Measurements from ENCODE around the gene WDFY4.

The WDFY4 gene

GRCh38 chr10:48881937-48882336 is 197.3 kb downstream of the WDFY4 start:
- DNase-seq = no peak
- no peak for ATAC-seq

DNA sequence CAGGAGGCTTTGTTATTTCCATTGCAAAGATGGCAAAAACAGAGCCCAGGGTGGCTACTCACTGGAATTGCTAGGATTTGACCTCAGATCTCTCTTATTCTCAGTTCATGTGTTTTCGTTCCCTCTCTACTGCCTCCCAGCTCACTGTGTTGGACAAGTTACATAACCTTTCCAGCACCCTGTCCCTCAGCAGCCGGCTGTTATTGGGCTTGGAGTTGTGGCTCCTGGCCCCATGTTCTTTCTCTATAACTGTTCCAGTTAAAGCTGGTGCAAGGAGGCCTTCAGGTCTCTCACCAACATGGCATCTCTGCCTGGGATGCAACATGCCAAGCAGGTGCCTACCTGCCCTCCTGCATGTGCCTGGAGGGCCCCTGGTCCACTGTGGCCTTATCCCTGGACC is 198.2 kb downstream of the WDFY4 start:
- ATAC-seq (no peak), DNase-seq (no peak)

GRCh38 chr10:48883701-48884100 is 199.0 kb downstream of the WDFY4 start:
- ATAC-seq (no peak), DNase-seq (no peak)

DNA sequence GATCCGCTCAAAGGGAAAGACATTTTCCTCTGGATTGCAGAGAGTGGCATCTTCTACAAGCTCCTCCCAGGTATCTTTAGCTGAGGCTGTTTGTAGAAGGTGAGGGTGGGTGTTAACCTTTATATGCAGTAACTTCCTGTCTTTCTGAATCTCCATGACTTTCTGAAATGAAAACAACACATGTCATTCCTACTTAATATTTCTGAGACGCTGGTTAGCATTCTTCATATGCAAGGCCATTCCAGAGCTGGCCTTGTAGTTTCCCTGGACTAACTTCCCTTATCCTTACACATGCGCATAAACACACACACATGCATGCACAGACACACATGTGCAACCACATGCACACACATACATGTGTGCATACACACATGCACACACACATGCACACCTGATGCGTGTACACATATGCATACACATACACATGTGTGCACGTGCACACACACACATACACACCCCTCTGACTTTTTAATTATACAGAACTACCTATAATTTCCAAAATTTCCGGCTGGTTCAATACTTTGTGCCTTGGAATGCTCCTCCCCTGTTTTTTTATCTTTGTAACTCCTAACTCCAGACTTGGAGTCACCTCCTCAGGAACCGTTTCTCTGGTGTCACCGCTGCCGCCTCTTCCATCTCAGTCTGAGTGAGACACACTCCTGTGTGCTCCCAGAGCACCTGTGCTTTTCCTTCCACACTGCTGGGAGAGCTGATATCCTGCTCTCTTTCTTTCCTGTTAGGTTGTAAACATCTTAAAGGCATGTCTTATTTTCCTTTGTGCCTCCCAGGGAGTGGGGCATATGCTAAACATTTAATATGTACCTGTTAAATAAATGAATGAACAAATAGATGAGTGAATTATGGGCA is 199.7 kb downstream of the WDFY4 start:
- DNase-seq (no peak), ATAC-seq (no peak)

DNA sequence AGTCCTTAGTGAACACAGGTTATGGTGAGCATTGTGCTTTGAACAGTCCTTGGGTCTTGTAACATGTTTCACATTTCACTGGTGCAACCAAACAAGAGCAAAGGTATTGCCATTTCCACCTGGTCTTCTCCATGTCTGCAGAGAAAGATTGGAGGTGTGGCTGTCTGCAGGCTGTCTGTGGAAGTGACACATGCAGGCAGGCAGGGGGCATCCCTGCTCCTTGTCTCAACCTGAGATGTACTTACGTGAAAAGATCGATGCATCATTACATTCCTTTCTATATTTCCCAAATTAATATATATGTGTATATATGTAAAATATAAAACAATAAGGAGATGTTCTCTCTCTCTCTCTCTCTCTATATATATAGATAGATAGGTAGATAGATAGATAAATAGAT is 200.7 kb downstream of the WDFY4 start:
- ATAC-seq (no peak), DNase-seq (no peak)

DNA sequence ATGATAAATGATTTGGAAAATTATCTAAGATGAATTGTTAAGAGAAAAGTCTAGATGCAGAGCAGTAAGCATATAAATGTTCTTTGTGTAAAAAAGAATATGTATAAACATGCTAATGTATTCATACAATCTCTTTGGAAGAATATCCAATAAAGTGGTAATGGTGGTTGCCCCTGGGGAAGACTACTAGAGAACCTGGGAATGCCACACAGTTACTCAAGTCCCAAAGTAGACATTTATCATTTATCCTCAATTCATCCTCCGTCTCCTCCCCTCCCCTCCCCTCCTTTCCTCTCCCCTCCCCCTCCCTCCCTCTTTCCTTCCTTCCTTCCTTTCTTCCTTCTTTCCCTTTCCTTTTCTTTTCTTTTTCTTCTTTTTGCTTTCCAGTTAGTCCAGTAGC is 203.3 kb downstream of the WDFY4 start:
- ATAC-seq = no peak
- no peak for DNase-seq

GRCh38 chr10:48890888-48891850 is 206.5 kb downstream of the WDFY4 start:
- DNase-seq (no peak), ATAC-seq (no peak)

DNA sequence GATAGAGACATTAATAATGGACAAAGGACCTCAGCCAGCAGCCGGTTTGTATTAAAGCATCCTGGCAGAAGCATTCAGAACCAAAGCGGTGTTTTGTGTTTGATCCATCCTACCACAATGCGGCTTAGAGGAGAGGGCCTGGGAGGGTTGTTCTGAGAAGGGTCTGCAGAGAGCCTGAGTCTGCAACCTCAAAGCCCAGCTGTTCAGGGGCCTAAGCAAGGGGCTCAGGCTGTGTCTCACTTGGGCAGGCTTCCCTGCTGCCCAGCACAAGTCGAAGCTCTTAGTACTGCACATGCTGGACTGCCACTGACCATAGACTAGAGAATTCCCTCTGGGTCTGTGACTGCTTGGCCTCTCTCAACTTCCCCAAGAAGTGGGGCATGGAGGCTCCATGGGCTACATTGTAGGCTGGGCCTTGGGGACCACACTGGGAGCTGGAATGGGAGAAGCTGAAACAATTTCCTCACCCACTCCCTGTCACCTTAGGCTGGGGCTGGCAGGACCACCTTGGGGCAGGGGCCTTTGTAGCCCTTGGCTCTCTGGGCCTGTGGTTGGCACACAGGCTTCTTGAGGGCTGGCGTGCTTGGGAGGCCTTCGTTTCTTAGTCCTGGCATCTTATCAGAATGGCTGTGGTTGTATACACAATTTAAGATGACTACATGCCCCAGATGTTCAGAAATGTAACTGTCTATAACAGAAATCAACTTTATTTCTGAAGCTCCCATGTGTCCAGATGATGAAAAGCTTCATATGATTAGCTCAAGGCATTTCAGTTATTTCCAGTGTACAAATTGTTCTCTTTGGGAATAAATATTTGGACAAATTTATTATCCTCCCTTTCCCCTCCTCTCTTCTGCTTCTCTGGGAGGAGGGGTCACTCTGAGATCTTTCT is 210.5 kb downstream of the WDFY4 start:
- no peak for DNase-seq
- ATAC-seq = no peak

DNA sequence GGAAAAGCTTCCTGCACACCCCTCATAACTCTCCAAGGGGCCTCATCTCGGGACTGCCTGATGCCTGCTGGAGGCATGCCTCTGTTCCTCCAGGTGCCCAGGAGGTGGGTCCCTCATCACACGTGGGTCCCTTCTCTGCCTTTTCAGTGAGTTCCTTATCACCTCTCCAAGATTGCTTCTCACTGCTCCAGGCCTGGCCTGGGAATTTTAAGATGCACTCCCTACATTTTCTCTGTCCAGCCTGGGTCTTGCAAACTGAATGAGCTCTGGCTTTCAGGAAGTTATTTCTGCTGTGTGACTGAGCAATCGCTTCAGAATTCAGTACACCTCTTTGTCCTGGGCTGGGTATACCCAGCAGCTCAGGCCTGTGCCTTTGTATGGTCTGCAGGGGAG is 211.1 kb downstream of the WDFY4 start:
- ATAC-seq = no peak

DNA sequence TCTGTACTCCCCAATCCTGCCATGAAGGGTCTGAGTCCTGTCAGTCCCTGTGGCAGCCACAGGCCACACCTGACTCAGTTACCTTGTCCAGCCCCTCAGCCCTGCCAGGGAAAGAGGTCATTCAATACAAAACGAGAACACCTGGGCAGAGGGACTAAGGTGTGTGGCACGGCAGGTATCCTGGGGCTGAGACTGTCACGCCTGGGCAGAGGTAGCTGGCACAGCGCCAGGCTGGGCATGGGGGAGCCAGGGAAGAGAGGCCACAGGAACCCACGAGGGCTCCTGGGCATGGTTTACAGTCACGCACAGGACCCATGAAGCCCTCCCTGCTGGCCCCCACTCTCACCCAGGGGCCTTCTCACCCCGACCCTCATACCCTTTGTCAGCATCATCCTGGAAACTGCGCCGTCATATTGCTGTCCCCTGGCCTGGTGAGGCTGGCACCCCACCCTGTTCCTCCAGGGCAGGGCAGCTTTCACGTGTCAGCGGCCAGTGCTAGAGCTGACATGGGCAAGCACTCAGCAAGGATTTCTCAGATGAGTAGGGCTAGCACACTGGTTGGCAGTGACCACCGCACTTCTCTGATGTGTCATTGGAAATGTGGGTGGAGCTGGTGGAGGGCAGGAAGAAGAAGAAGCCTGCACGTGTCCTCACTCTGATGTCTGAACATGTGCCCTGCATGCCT is 212.2 kb downstream of the WDFY4 start:
- ATAC-seq (no peak), DNase-seq (no peak)

More for the DNA sequence above, 211.1 kb downstream of the WDFY4 start:
- DNase-seq = no peak

GRCh38 chr10:48897441-48897790 is 212.7 kb downstream of the WDFY4 start:
- no peak for ATAC-seq
- DNase-seq = no peak

- ATAC-seq = no peak
- DNase-seq = no peak
Measured at GRCh38 chr10:48898426-48898825, 213.8 kb downstream of the WDFY4 start.

GRCh38 chr10:48899781-48900180 is 215.1 kb downstream of the WDFY4 start:
- no peak for DNase-seq
- no peak for ATAC-seq

GRCh38 chr10:48900371-48900801 is 215.7 kb downstream of the WDFY4 start:
- no peak for DNase-seq
- ATAC-seq = no peak

DNA sequence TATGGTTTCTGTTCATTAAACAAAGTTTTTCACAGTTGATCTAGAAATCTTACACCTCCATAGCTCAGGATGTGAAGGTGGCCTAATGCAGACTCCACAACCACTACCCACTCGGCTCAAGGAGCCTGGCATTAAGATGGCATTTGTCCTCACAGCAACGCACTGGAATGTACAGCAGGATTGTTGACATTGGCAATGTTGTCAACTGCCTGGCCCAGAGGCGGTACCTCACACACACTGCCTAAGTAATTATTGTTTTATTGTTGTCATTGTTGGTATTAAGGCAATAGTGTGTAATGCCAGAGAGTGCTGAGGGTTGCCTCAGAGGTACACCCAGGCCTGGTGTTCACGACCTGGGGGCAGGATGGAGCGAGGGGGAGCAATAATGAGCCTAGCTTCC is 216.6 kb downstream of the WDFY4 start:
- ATAC-seq (no peak), DNase-seq (no peak)

GRCh38 chr10:48902096-48902495 is 217.4 kb downstream of the WDFY4 start:
- no peak for ATAC-seq

GRCh38 chr10:48903151-48903550 is 218.5 kb downstream of the WDFY4 start:
- DNase-seq (no peak), ATAC-seq (no peak)

More at GRCh38 chr10:48902096-48902495, 217.4 kb downstream of the WDFY4 start:
- DNase-seq = no peak

- no peak for ATAC-seq
- DNase-seq = no peak
Measured at GRCh38 chr10:48904861-48905260, 220.2 kb downstream of the WDFY4 start.

GRCh38 chr10:48905311-48905710 is 220.6 kb downstream of the WDFY4 start:
- no peak for DNase-seq
- ATAC-seq = no peak

GRCh38 chr10:48906841-48907240 is 222.2 kb downstream of the WDFY4 start:
- DNase-seq (no peak), ATAC-seq (no peak)

GRCh38 chr10:48907730-48908129 is 223.1 kb downstream of the WDFY4 start:
- ATAC-seq = no peak
- no peak for DNase-seq
